Fibroblast of villous mesenchyme (primary cell): Measurements from ENCODE around the gene CLEC16A. TPM values are rescaled to one million over a fixed set of nuclear protein-coding genes. Genes with fewer than 3 reads are reported as not detected.
A peak's percentile ranks its signal among the peaks of the same experiment; 100 is the strongest.

Source experiments
- DNase-seq: peaks from one replicate; pipeline ENCODE4 v3.0.0-alpha.2; 2010; ENCODE audit warnings: low read depth
- H3K4me3 ChIP-seq: 2 replicates; pipeline ENCODE4 v1.5.1; 2011; ENCODE audit warnings: low read depth, mild to moderate bottlenecking, low read length
- total RNA-seq: library from RNA; depleted of rRNA; stranded (reverse); fragments of >200 nt; gene quantifications from 2 replicates; pipeline ENCODE4 v1.2.3, GENCODE V29; 2012
- TF ChIP-seq, protein P1 (sequence below): IDR thresholded peaks from 2 replicates; pipeline ENCODE4 v1.5.1; 2012; ENCODE audit warnings: low read depth, mild to moderate bottlenecking, low read length; ENCODE audit not compliant: insufficient read depth

The CLEC16A gene
- total RNA-seq, 1 donor: 32.4 TPM

DNA sequence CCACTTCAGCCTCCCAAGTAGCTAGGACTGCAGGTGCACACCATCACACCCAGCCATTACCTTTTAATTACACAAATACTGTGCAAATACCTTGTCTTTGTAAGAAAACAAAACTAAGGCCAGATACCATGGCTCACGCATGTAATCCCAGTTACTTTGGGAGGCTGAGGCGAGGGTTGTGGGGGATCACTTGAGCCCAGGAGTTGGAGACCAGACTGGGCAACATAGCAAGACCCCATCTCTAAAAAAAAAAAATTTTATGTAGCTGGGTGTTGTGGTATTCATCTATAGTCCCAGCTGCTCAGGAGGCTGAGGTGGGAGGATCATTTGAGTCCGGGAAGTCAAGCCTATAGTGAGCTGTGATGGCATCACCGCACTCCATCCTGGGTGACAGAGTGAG lies 151.6 kb downstream of the CLEC16A start:
- no peak overlapping the region for H3K4me3 ChIP-seq
- DNase-seq: no peak
- TF ChIP-seq, protein P1, sequence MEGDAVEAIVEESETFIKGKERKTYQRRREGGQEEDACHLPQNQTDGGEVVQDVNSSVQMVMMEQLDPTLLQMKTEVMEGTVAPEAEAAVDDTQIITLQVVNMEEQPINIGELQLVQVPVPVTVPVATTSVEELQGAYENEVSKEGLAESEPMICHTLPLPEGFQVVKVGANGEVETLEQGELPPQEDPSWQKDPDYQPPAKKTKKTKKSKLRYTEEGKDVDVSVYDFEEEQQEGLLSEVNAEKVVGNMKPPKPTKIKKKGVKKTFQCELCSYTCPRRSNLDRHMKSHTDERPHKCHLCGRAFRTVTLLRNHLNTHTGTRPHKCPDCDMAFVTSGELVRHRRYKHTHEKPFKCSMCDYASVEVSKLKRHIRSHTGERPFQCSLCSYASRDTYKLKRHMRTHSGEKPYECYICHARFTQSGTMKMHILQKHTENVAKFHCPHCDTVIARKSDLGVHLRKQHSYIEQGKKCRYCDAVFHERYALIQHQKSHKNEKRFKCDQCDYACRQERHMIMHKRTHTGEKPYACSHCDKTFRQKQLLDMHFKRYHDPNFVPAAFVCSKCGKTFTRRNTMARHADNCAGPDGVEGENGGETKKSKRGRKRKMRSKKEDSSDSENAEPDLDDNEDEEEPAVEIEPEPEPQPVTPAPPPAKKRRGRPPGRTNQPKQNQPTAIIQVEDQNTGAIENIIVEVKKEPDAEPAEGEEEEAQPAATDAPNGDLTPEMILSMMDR: no peak

DNA sequence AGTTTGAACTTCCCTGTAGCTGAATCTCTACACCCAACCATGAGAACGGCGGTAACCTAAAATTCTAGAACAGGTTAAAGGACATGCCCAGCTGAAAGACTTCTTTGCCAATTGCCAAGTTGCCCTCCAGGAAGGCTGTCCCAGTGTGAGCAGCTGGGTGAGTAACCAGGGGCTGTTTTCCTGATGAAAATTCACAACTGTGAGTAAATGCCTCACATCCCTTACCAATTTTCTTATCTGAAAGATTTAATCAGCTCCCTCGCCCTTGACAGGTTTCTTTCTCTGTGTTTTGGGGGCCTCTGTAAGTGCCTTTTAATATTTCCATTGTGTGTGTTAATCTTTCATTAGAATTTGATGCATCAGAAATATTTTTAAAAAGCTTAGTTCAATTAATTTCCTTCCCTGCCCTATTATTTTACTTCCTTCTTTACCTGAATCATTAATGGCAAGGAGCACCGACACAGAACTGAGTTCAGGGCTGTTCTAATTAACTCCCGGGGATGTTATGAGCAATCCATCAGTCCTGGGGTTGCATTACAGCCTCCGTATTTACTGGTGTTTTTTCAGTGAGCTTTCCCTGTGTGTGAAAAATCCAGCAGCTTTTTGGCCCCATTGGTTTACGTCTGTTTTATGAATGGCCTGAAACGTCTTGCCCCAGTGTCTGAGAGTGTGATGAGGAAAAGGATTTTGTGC lies 152.9 kb downstream of the CLEC16A start:
- no peak overlapping the region for H3K4me3 ChIP-seq
- TF ChIP-seq, protein P1: no peak
- no peak for DNase-seq

DNA sequence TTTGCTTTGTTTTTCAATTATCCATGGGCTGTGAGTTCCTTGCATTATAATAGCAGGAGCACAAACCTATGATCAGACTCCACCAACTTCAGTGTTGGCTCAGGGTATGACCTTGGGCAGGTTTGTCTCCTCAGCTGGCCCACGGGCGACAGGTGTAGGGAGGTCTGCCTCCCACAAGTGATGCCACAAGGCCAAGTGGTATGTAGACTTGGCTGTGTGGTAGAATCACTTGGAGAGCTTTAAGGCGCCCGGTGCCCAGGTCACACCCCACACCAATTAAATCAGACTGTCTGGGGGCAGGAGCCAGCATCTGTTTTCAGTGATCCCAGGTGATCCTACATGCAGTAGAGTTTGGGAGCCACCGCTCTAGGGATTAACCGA lies 153.4 kb downstream of the CLEC16A start:
- no peak for DNase-seq
- TF ChIP-seq, protein P1: no peak
- no peak overlapping the region for H3K4me3 ChIP-seq

DNA sequence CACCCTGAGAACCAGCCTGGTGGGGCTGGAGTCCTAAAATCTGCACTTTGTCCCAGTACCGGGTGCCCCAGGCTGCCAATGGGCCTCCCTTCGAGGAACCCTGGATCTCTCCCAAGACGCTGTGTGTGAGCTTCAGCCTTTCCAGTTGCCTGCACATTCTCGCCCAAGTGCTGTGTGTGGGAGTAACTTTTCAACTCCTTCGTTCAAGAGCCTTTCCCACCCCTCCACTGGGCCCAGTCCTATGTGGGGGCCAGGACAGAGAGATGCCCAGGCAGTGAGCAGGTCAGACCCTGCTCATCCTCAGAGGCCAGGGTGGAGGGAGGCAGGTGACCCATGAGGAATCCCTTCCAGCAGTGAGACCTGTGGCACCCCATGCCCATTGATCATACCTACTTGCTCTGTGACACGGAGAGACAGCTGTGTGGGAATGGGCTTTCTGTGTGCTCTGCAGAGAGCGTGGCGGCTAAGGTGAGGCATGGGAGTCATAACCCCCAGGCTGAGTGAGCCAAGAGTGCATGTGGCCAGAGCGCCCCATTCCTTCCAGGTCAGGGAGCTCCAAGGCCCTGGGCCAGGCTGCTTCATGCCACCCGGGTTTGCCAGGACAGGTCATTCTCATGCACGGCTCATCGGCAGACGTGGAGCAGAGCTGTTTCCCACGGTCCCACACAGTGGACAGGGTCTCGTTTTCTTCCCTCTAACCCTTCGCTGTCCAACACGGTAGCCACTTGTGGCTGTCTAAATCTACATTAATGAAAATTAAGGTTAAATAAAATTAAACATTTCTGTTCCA lies 154.4 kb downstream of the CLEC16A start:
- no peak for DNase-seq
- no peak overlapping the region for H3K4me3 ChIP-seq
- TF ChIP-seq, protein P1: no peak

DNA sequence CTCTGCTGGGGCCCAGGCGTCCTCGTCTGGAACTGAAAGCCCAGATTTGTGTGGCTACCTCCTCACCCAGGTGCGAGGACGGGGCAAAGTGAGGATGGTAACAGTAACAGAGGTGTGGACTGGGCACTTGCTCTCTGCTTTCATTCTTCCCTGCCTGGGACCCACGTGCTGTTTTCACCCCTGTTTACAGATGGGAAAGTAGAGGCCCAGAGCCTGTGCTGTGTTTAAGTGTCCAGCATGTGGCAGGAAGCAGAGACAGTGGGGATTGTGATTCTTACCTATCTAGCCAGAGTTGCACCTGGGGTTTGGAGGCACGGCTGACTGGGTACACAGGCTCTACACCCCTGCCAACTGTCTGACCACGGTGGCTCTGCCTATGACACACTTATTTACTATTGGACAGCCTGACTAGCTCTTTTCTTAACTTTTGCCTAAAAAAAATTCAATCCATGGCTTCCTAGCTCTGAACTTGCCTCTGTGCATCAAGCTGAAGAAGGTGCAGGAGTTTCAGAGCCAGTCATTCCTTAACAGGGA lies 155.4 kb downstream of the CLEC16A start:
- DNase-seq: no peak
- TF ChIP-seq, protein P1: no peak
- no peak overlapping the region for H3K4me3 ChIP-seq

DNA sequence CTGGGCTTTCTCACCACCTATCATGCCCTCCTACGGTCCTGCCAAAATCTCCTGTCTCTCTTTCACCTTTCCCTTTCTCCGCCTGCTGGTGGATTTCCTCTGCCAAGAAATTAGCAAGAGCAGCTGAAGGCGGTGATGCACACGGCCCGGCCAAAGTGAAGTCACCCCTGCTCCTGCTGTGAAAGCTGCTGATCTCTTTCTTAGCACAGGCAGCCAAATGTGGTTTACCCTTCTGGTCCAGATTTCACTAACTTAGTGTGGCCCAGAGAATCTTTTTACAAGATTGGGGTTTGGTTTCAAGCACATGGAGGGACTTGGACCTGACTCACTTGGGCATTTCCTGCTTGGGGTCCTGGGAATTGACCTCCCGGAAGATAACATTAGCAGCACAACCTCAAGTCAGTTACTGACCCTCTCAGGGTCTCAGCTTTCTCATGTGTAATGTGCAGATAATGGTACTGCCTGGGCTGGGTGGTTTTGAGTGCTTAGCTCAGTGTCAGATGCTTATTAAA lies 155.9 kb downstream of the CLEC16A start:
- DNase-seq: peak; percentile 100
- TF ChIP-seq, protein P1: peak; percentile 70
- H3K4me3 ChIP-seq: no peak overlapping the region
